Measurements from ENCODE around the gene MEGF11. TPM values are rescaled to one million over a fixed set of nuclear protein-coding genes. Genes with fewer than 3 reads are reported as not detected.
"Not testable (repeated sequence)": the region's sequence is repeated elsewhere in the genome, so short reads cannot be mapped to it uniquely, and the experiment has no call there.

Gene MEGF11
- total RNA-seq, 2 experiments from 2014 or later = not detected

- H3K9me3 Mint-ChIP-seq (ENCODE audit: insufficient read depth) = no peaks in the 10 kb centered on the region
- peaks cover 21% of the 10 kb centered on the region for H3K4me1 Mint-ChIP-seq (ENCODE audit: low read depth)
- DNase-seq (no peak), ATAC-seq (no peak)
- no peak overlapping the region for H3K4me3 Mint-ChIP-seq
- no peak overlapping the region for H3K27ac Mint-ChIP-seq
- ChIA-PET CTCF (interaction anchor here (1.1 kb wide), 1 partner anchor 39 kb away, joined by 3 read pairs; no protein-coding TSS in a partner anchor), POLR2A (no interaction called here)
- peaks cover 3% of the 10 kb centered on the region for H3K36me3 Mint-ChIP-seq (ENCODE audit: low read depth)
- peaks cover 57% of the 10 kb centered on the region for H3K27me3 Mint-ChIP-seq (ENCODE audit: low read depth)
Observed at GRCh38 chr15:66249605-66250174, 3.9 kb downstream of the MEGF11 start.

- ChIA-PET CTCF (no interaction called here), POLR2A (interaction anchor here (0.7 kb wide), 1 partner anchor 1073 kb away, joined by 3 read pairs; no protein-coding TSS in a partner anchor)
- H3K27ac Mint-ChIP-seq = no peak overlapping the region
- H3K4me1 Mint-ChIP-seq (ENCODE audit: low read depth) = peaks cover 11% of the 10 kb centered on the region
- DNase-seq = no peak
- no peaks in the 10 kb centered on the region for H3K36me3 Mint-ChIP-seq (ENCODE audit: low read depth)
- H3K27me3 Mint-ChIP-seq (ENCODE audit: low read depth) = peaks cover 54% of the 10 kb centered on the region
- H3K4me3 Mint-ChIP-seq = no peak overlapping the region
- ATAC-seq = no peak
- H3K9me3 Mint-ChIP-seq (ENCODE audit: insufficient read depth) = no peaks in the 10 kb centered on the region
Observed at GRCh38 chr15:66246937-66247336, 6.6 kb downstream of the MEGF11 start.

GRCh38 chr15:66245832-66246231 lies 7.7 kb downstream of the MEGF11 start:
- CTCF ChIA-PET; H3K9me3 Mint-ChIP-seq (ENCODE audit: insufficient read depth); ATAC-seq; H3K27ac Mint-ChIP-seq; H3K4me3 Mint-ChIP-seq; H3K4me1 Mint-ChIP-seq (ENCODE audit: low read depth); POLR2A ChIA-PET; H3K36me3 Mint-ChIP-seq (ENCODE audit: low read depth); DNase-seq: not testable (repeated sequence)
- peaks cover 48% of the 10 kb centered on the region for H3K27me3 Mint-ChIP-seq (ENCODE audit: low read depth)

- H3K4me1 Mint-ChIP-seq (ENCODE audit: low read depth) = no peaks in the 10 kb centered on the region
- POLR2A ChIA-PET = no interaction called here
- no peaks in the 10 kb centered on the region for H3K36me3 Mint-ChIP-seq (ENCODE audit: low read depth)
- H3K9me3 Mint-ChIP-seq (ENCODE audit: insufficient read depth) = no peaks in the 10 kb centered on the region
- CTCF ChIA-PET = no interaction called here
- peaks cover 26% of the 10 kb centered on the region for H3K27me3 Mint-ChIP-seq (ENCODE audit: low read depth)
- H3K4me3 Mint-ChIP-seq = no peak overlapping the region
- DNase-seq (no peak), ATAC-seq (no peak)
- no peak overlapping the region for H3K27ac Mint-ChIP-seq
Observed at GRCh38 chr15:66241908-66242285, 11.7 kb downstream of the MEGF11 start.

GRCh38 chr15:66241087-66241907 lies 12.3 kb downstream of the MEGF11 start:
- no peaks in the 10 kb centered on the region for H3K36me3 Mint-ChIP-seq (ENCODE audit: low read depth)
- no peak for DNase-seq
- peaks cover 24% of the 10 kb centered on the region for H3K27me3 Mint-ChIP-seq (ENCODE audit: low read depth)
- ATAC-seq = no peak
- ChIA-PET CTCF (no interaction called here), POLR2A (no interaction called here)
- H3K4me1 Mint-ChIP-seq (ENCODE audit: low read depth) = no peaks in the 10 kb centered on the region
- no peak overlapping the region for H3K4me3 Mint-ChIP-seq
- no peaks in the 10 kb centered on the region for H3K9me3 Mint-ChIP-seq (ENCODE audit: insufficient read depth)
- H3K27ac Mint-ChIP-seq = no peak overlapping the region

GRCh38 chr15:66240240-66240794 lies 13.2 kb downstream of the MEGF11 start:
- no peaks in the 10 kb centered on the region for H3K36me3 Mint-ChIP-seq (ENCODE audit: low read depth)
- DNase-seq (no peak), ATAC-seq (no peak)
- no peaks in the 10 kb centered on the region for H3K4me1 Mint-ChIP-seq (ENCODE audit: low read depth)
- POLR2A ChIA-PET = no interaction called here
- no peaks in the 10 kb centered on the region for H3K9me3 Mint-ChIP-seq (ENCODE audit: insufficient read depth)
- no peak overlapping the region for H3K4me3 Mint-ChIP-seq
- no peak overlapping the region for H3K27ac Mint-ChIP-seq
- peaks cover 28% of the 10 kb centered on the region for H3K27me3 Mint-ChIP-seq (ENCODE audit: low read depth)
- CTCF ChIA-PET = no interaction called here

- Mint-ChIP-seq H3K27ac (no peak overlapping the region), H3K4me1 (ENCODE audit: low read depth) (no peaks in the 10 kb centered on the region), H3K9me3 (ENCODE audit: insufficient read depth) (no peaks in the 10 kb centered on the region), H3K36me3 (ENCODE audit: low read depth) (no peaks in the 10 kb centered on the region), H3K27me3 (ENCODE audit: low read depth) (peaks cover 22% of the 10 kb centered on the region), H3K4me3 (no peak overlapping the region)
- POLR2A ChIA-PET = no interaction called here
- no peak for ATAC-seq
- no peak for DNase-seq
- CTCF ChIA-PET = no interaction called here
Observed at GRCh38 chr15:66239514-66239913, 14.0 kb downstream of the MEGF11 start.

- H3K27ac Mint-ChIP-seq = no peak overlapping the region
- H3K36me3 Mint-ChIP-seq (ENCODE audit: low read depth) = no peaks in the 10 kb centered on the region
- ChIA-PET CTCF (no interaction called here), POLR2A (no interaction called here)
- no peaks in the 10 kb centered on the region for H3K9me3 Mint-ChIP-seq (ENCODE audit: insufficient read depth)
- peaks cover 15% of the 10 kb centered on the region for H3K27me3 Mint-ChIP-seq (ENCODE audit: low read depth)
- no peaks in the 10 kb centered on the region for H3K4me1 Mint-ChIP-seq (ENCODE audit: low read depth)
- DNase-seq (no peak), ATAC-seq (no peak)
- no peak overlapping the region for H3K4me3 Mint-ChIP-seq
Observed at GRCh38 chr15:66238318-66238717, 15.2 kb downstream of the MEGF11 start.

- no peak overlapping the region for H3K27ac Mint-ChIP-seq
- H3K4me1 Mint-ChIP-seq (ENCODE audit: low read depth) = no peaks in the 10 kb centered on the region
- H3K4me3 Mint-ChIP-seq = no peak overlapping the region
- no peaks in the 10 kb centered on the region for H3K36me3 Mint-ChIP-seq (ENCODE audit: low read depth)
- no peak for DNase-seq
- no peaks in the 10 kb centered on the region for H3K9me3 Mint-ChIP-seq (ENCODE audit: insufficient read depth)
- CTCF ChIA-PET = no interaction called here
- ATAC-seq = no peak
- peaks cover 12% of the 10 kb centered on the region for H3K27me3 Mint-ChIP-seq (ENCODE audit: low read depth)
- POLR2A ChIA-PET = no interaction called here
Observed at GRCh38 chr15:66237513-66238235, 15.9 kb downstream of the MEGF11 start.

GRCh38 chr15:66236806-66237375 lies 16.7 kb downstream of the MEGF11 start:
- H3K27me3 Mint-ChIP-seq (ENCODE audit: low read depth) = peaks cover 10% of the 10 kb centered on the region
- no peak for ATAC-seq

GRCh38 chr15:66235866-66236265 lies 17.7 kb downstream of the MEGF11 start:
- H3K27me3 Mint-ChIP-seq (ENCODE audit: low read depth) = peaks cover 6% of the 10 kb centered on the region
- no peak overlapping the region for H3K4me3 Mint-ChIP-seq
- no peaks in the 10 kb centered on the region for H3K4me1 Mint-ChIP-seq (ENCODE audit: low read depth)
- DNase-seq (no peak), ATAC-seq (no peak)
- H3K36me3 Mint-ChIP-seq (ENCODE audit: low read depth) = no peaks in the 10 kb centered on the region
- H3K9me3 Mint-ChIP-seq (ENCODE audit: insufficient read depth) = no peaks in the 10 kb centered on the region
- no peak overlapping the region for H3K27ac Mint-ChIP-seq
- CTCF ChIA-PET = no interaction called here
- POLR2A ChIA-PET = no interaction called here

More at GRCh38 chr15:66236806-66237375, 16.7 kb downstream of the MEGF11 start:
- no peak for DNase-seq
- Mint-ChIP-seq H3K9me3 (ENCODE audit: insufficient read depth) (no peaks in the 10 kb centered on the region), H3K4me1 (ENCODE audit: low read depth) (no peaks in the 10 kb centered on the region), H3K36me3 (ENCODE audit: low read depth) (no peaks in the 10 kb centered on the region), H3K4me3 (no peak overlapping the region), H3K27ac (no peak overlapping the region)
- ChIA-PET POLR2A (no interaction called here), CTCF (no interaction called here)

- DNase-seq (no peak), ATAC-seq (no peak)
- H3K36me3 Mint-ChIP-seq (ENCODE audit: low read depth) = no peaks in the 10 kb centered on the region
- no peaks in the 10 kb centered on the region for H3K4me1 Mint-ChIP-seq (ENCODE audit: low read depth)
- no peaks in the 10 kb centered on the region for H3K9me3 Mint-ChIP-seq (ENCODE audit: insufficient read depth)
- no peak overlapping the region for H3K4me3 Mint-ChIP-seq
- peaks cover 8% of the 10 kb centered on the region for H3K27me3 Mint-ChIP-seq (ENCODE audit: low read depth)
- H3K27ac Mint-ChIP-seq = no peak overlapping the region
- ChIA-PET POLR2A (interaction anchor here (0.6 kb wide), 1 partner anchor 647 kb away, joined by 5 read pairs; no protein-coding TSS in a partner anchor), CTCF (interaction anchor here (1.8 kb wide), 1 partner anchor 16 kb away, joined by 4 read pairs; no protein-coding TSS in a partner anchor)
Observed at GRCh38 chr15:66234798-66235197, 18.8 kb downstream of the MEGF11 start.

All from activated CD8-positive, alpha-beta T cell treated with anti-CD3 and anti-CD28 coated beads, Interleukin-2, amount 10 ng/mL, durations not matched to agents 7 days and 5 days (primary cell).